ENCODE measurements around the gene SENP7. TPM values are rescaled to one million over a fixed set of nuclear protein-coding genes. Genes with fewer than 3 reads are reported as not detected.
"Not testable (repeated sequence)": the region's sequence is repeated elsewhere in the genome, so short reads cannot be mapped to it uniquely, and the experiment has no call there.

The SENP7 gene
- total and polyA plus RNA-seq, 12 donors = 6.2 to 43.0 (median 12.4) TPM

DNA sequence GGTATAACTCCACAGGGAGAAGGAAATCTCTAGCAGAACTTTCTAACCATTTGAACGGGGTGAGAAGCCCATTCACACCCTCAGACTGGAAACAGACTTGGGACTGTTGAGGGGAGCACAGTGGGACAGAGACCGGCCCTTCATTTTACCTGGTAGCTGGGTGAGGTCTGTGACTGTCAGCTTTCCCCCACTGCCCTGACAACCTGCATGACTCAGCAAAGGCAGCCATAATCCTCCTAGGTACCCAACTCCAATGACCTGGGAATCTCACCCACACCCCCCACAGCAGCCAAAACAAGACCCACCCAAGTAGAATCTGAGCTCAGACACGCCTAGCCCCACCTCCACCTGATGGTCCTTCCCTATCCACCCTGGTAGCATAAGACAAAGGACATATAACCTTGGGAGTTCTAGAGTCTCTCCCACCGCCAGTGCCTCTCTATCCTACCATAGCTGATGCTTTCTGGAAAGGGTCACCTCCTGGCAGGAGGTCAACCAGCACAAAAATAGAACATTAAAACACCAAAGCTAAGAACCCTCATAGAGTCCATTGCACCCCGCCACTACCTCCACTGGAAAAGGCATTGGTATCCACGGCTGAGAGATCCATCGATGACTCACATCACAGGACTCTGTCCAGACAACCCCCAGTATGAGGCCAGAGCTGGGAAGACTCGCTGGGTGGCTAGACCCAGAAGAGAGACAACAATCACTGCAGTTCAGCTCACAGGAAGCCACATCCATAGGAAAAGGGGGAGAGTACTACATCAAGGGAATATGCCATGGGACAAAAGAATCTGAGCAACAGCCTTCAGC lies 28.0 kb downstream of the SENP7 start:
- TF ChIP-seq, protein P1, sequence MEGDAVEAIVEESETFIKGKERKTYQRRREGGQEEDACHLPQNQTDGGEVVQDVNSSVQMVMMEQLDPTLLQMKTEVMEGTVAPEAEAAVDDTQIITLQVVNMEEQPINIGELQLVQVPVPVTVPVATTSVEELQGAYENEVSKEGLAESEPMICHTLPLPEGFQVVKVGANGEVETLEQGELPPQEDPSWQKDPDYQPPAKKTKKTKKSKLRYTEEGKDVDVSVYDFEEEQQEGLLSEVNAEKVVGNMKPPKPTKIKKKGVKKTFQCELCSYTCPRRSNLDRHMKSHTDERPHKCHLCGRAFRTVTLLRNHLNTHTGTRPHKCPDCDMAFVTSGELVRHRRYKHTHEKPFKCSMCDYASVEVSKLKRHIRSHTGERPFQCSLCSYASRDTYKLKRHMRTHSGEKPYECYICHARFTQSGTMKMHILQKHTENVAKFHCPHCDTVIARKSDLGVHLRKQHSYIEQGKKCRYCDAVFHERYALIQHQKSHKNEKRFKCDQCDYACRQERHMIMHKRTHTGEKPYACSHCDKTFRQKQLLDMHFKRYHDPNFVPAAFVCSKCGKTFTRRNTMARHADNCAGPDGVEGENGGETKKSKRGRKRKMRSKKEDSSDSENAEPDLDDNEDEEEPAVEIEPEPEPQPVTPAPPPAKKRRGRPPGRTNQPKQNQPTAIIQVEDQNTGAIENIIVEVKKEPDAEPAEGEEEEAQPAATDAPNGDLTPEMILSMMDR (IDR thresholded peaks at IDR 0.05) = no peak
- no peak for TF ChIP-seq POLR2A (IDR thresholded peaks at IDR 0.05)
- DNase-seq = no peak
- no peaks in the 10 kb centered on the region for H3K27me3 ChIP-seq
- intact Hi-C loops (cut with DNase I) = no loop called here
- H3K36me3 ChIP-seq (replicated peaks in 1 of 2) = peaks cover 0 to 9% of the 10 kb centered on the region in 2 donors
- H3K9me3 ChIP-seq (replicated peaks in 1 of 3) = no peaks in the 10 kb centered on the region
- H3K27ac ChIP-seq = no peak overlapping the region
- peaks cover 0 to 9% of the 10 kb centered on the region in 2 donors for H3K4me1 ChIP-seq (replicated peaks in 1 of 2)
- no peak overlapping the region for H3K4me3 ChIP-seq
- WGBS, 4 donors = 90 to 94% (median 92%) methylated on average over 6 to 8 of the region's 8 CpGs

DNA sequence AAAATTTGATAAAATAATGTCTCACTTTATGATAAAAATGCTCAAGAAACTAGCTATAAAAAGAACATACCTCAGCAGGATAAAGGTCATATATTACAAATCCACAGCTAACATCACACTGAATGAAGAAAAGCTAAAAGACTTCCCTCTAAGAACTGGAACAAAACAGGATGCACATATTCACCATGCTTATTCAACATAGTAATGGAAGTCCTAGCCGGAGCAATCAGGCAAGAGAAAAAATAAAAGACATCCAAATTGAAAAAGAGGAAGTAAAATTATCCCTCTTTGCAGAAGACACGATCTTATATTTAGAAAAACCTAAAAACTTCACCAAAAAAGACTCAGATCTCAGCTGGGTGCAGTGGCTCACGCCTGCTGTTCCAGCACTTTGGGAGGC lies 34.0 kb downstream of the SENP7 start:
- Histone ChIP-seq H3K4me1 (replicated peaks in 1 of 2) (no peaks in the 10 kb centered on the region), H3K9me3 (replicated peaks in 1 of 3) (no peaks in the 10 kb centered on the region), H3K27me3 (no peaks in the 10 kb centered on the region), H3K27ac (no peak overlapping the region), H3K36me3 (replicated peaks in 1 of 2) (no peaks in the 10 kb centered on the region), H3K4me3 (no peak overlapping the region)
- WGBS, 4 donors = 74 to 81% (median 80%) methylated on average over 3 of the region's 3 CpGs
- DNase-seq = no peak
- intact Hi-C loops (cut with DNase I) = no loop called here
- TF ChIP-seq, protein P1 (IDR thresholded peaks at IDR 0.05) = no peak
- TF ChIP-seq POLR2A (IDR thresholded peaks at IDR 0.05) = no peak

DNA sequence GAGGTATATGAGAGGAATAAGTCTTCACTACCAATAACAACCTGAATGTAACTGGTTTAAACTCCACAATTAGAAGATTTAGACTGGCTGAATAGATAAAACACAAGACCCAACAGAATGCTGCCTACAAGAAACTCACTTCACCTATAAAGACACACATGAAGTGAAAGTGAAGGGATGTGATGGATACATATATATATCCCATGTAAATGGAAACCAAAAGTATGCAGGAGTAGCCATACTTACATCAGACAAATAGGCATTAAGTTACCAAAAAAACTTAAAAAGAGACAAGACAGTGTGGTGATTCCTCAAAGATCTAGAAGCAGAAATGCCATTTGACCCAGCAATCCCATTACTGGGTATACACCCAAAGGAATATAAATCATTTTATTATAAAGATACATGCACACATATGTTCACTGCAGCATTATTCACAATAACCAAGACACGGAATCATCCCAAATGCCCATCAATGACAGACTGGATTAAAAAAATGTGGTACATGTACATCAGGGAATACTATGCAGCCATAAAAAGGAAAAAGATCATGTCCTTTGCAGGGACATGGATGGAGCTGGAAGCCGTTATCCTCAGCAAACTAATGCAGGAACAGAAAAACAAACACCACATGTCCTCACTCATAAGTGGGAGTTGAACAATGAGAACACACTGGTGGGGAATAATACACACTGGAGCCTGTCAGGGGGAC lies 38.0 kb downstream of the SENP7 start:
- H3K4me1 ChIP-seq (replicated peaks in 1 of 2); H3K27me3 ChIP-seq; H3K9me3 ChIP-seq (replicated peaks in 1 of 3); H3K36me3 ChIP-seq (replicated peaks in 1 of 2); DNase-seq; H3K27ac ChIP-seq; intact Hi-C loops (cut with DNase I); H3K4me3 ChIP-seq: not testable (repeated sequence)
- 94 to 100% (median 98%) methylated on average over 2 of the region's 2 CpGs for WGBS, 4 donors

DNA sequence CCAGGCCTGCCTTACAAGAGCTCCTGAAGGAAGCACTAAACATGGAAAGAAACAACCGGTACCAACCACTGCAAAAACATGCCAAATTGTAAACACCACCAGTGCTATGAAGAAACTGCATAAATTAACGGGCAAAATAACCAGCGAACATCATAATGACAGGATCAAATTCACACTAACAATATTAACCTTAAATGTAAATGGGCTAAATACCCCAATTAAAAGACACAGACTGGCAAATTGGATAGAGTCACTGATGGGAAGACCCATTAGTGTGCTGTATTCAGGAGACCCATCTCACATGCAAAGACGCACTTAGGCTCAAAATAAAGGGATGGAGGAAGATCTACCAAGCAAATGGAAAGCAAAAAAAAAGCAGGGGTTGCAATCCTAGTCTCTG lies 44.3 kb downstream of the SENP7 start:
- H3K4me3 ChIP-seq; H3K36me3 ChIP-seq (replicated peaks in 1 of 2); H3K4me1 ChIP-seq (replicated peaks in 1 of 2); intact Hi-C loops (cut with DNase I); DNase-seq; H3K9me3 ChIP-seq (replicated peaks in 1 of 3); H3K27me3 ChIP-seq; H3K27ac ChIP-seq: not testable (repeated sequence)
- WGBS, 4 donors = 95 to 98% (median 97%) methylated on average over 4 of the region's 4 CpGs

DNA sequence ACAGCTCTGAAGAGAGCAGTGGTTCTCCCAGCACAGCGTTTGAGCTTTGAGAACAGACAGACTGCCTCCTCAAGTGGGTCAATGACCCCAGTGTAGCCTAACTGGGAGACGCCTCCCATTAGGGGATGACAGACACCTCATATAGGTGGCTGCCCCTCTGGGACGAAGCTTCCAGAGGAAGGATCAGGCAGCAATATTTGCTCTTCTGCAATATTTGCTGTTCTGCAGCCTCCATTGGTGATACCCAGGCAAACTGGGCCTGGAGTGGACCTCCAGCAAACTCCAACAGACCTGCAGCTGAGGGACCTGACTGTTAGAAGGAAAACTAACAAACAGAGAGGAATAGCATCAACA lies 45.7 kb downstream of the SENP7 start:
- not testable (repeated sequence) for DNase-seq
- H3K27ac ChIP-seq = peak overlapping the region in 1 of 5 donors; percentile 42

More for the DNA sequence above, 45.7 kb downstream of the SENP7 start:
- H3K4me1 ChIP-seq (replicated peaks in 1 of 2); H3K9me3 ChIP-seq (replicated peaks in 1 of 3); intact Hi-C loops (cut with DNase I); H3K36me3 ChIP-seq (replicated peaks in 1 of 2); H3K27me3 ChIP-seq: not testable (repeated sequence)
- peak overlapping the region in 1 of 4 donors; percentile 33 for H3K4me3 ChIP-seq
- 69 to 96% (median 79%) methylated on average over 2 to 3 of the region's 3 CpGs for WGBS, 4 donors
